Sigmoid colon (tissue), 3 donors: ENCODE measurements around the gene KRTAP5-6.

ENCODE experiments used
- CTCF ChIP-seq, 4 experiments: fragments of 450-650 bp in 3 of 4; fragments of 200-600 bp in 1 of 4; IDR thresholded peaks; one replicate each; pipeline ENCODE4 v1.5.1; 2016 to 2019; ENCODE audit warnings: antibody characterized with exemption in 4 of 4, mild to moderate bottlenecking in 3 of 4, moderate library complexity in 2 of 4
- POLR2A ChIP-seq, 2 donors: fragments of 450-650 bp; IDR thresholded peaks; one replicate each; pipeline ENCODE4 v1.6.1; 2016; ENCODE audit warnings: antibody characterized with exemption in 2 of 2, mild to moderate bottlenecking in 2 of 2, moderate library complexity in 2 of 2

- TF ChIP-seq POLR2A (IDR thresholded peaks at IDR 0.05) (no peak), CTCF (IDR thresholded peaks at IDR 0.05) (no peak)
Observed at GRCh38 chr11:1674173-1675131, 22.5 kb upstream of the KRTAP5-6 start.
